Bronchial epithelial cell (primary cell): ENCODE data around the gene PLD5. TPM values are rescaled to one million over a fixed set of nuclear protein-coding genes. Genes with fewer than 3 reads are reported as not detected.

Source experiments
- DNase-seq: peaks from one replicate; pipeline ENCODE4 v3.0.0-alpha.2; 2010; ENCODE audit warnings: low read depth
- FAIRE-seq: peaks from 2 replicates; lab custom pipeline; 2011; peaks lifted over from hg19 to GRCh38; lab: Jason Lieb, UNC
- H3K27me3 ChIP-seq: 2 replicates; pipeline ENCODE4 v1.5.1; 2011; ENCODE audit warnings: low read length; ENCODE audit not compliant: control insufficient read depth, insufficient read depth
- H3K36me3 ChIP-seq: 2 replicates; pipeline ENCODE4 v1.5.1; 2011; ENCODE audit warnings: low read length; ENCODE audit not compliant: control insufficient read depth, insufficient read depth
- H3K4me3 ChIP-seq: 2 replicates; pipeline ENCODE4 v1.5.1; 2011; ENCODE audit warnings: mild to moderate bottlenecking, low read depth, low read length, control low read depth
- total RNA-seq: library from RNA; depleted of rRNA; stranded (reverse); fragments of >200 nt; gene quantifications from 2 replicates; pipeline ENCODE4 v1.2.1, GENCODE V29; 2014
- TF ChIP-seq, protein P1 (sequence below): IDR thresholded peaks from 2 replicates; pipeline ENCODE4 v1.5.1; 2011; ENCODE audit warnings: mild to moderate bottlenecking, moderate library complexity, low read length, control low read depth, inconsistent platforms; ENCODE audit not compliant: insufficient read depth, severe bottlenecking

The PLD5 gene
- total RNA-seq, 1 donor from 2014 or later: under 0.01 TPM

DNA sequence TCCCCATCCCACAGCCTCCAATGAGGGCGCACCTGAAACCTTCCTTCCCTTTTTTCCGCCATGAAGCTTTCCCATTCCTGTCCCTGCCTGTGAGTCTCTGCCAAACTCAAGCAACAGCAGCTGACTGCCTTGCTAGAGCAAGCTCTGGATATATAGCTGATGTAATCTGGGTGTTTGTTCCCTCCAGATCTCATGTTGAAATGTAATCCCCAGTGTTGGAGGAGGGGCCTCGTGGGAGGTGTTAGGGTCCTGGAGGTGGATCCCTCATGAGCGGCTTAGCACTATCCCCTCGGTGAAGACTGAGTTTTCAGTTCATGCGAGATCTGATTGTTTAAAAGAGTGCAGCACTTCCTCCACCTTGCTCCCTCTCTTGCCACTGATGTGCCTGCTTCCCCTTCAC is 321.2 kb downstream of the PLD5 start:
- FAIRE-seq: no peak
- DNase-seq: no peak
- H3K27me3 ChIP-seq: no peaks in the 10 kb centered on the region
- no peak overlapping the region for H3K4me3 ChIP-seq
- TF ChIP-seq, protein P1, sequence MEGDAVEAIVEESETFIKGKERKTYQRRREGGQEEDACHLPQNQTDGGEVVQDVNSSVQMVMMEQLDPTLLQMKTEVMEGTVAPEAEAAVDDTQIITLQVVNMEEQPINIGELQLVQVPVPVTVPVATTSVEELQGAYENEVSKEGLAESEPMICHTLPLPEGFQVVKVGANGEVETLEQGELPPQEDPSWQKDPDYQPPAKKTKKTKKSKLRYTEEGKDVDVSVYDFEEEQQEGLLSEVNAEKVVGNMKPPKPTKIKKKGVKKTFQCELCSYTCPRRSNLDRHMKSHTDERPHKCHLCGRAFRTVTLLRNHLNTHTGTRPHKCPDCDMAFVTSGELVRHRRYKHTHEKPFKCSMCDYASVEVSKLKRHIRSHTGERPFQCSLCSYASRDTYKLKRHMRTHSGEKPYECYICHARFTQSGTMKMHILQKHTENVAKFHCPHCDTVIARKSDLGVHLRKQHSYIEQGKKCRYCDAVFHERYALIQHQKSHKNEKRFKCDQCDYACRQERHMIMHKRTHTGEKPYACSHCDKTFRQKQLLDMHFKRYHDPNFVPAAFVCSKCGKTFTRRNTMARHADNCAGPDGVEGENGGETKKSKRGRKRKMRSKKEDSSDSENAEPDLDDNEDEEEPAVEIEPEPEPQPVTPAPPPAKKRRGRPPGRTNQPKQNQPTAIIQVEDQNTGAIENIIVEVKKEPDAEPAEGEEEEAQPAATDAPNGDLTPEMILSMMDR: no peak
- no peaks in the 10 kb centered on the region for H3K36me3 ChIP-seq

DNA sequence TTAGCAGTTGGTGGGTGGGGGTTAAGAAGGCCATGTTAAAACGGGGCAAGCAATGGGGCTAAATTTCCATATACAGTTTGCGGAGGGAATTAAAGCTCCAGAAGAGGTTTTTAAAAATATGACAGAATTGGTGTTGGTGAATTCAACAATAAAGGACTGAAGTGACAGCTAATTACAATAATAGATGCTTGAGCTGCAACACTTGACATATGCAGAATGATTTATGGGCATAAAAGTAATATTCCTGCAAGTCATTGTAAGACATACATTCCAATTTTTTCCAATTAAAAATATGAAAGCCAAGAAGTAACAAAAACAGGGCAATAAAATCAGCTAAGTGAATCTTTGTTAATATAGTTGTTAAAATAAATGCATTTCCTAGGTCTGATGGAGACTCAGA is 323.4 kb downstream of the PLD5 start:
- DNase-seq (no peak), FAIRE-seq (no peak)
- H3K36me3 ChIP-seq: no peaks in the 10 kb centered on the region
- TF ChIP-seq, protein P1: no peak
- H3K27me3 ChIP-seq: no peaks in the 10 kb centered on the region
- H3K4me3 ChIP-seq: no peak overlapping the region

DNA sequence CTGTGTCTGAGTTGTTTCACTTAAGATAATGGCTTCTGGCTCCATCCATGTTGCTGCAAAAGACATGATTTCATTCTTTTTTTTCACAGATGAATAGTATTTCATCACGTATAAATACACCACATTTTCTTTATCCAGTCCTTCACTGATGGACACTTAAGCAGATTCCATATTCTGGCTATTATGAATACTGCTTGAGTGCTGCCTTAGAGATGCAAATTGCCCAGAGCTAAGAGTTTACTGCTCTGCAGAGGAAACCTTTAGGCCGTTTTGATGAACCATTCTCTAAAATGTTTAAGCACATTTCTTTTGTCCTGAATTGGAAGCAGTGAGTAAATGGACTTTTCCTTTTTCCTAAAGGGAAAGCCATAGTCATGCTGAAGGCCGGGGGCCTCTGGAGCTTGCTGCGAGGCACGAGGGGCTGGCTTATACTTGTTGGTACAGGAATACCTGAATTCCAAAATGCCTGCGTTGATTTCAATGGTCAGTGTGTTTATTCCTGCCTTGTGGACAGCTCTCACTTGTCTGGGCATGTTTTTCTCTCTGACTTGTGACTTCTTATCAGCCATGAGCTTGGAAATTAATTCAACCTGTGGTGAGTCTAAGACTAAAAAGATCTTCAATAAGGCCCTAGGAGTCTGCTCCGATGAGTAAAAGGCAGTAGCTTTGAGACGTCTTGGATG is 324.6 kb downstream of the PLD5 start:
- peak; percentile 98 for DNase-seq

DNA sequence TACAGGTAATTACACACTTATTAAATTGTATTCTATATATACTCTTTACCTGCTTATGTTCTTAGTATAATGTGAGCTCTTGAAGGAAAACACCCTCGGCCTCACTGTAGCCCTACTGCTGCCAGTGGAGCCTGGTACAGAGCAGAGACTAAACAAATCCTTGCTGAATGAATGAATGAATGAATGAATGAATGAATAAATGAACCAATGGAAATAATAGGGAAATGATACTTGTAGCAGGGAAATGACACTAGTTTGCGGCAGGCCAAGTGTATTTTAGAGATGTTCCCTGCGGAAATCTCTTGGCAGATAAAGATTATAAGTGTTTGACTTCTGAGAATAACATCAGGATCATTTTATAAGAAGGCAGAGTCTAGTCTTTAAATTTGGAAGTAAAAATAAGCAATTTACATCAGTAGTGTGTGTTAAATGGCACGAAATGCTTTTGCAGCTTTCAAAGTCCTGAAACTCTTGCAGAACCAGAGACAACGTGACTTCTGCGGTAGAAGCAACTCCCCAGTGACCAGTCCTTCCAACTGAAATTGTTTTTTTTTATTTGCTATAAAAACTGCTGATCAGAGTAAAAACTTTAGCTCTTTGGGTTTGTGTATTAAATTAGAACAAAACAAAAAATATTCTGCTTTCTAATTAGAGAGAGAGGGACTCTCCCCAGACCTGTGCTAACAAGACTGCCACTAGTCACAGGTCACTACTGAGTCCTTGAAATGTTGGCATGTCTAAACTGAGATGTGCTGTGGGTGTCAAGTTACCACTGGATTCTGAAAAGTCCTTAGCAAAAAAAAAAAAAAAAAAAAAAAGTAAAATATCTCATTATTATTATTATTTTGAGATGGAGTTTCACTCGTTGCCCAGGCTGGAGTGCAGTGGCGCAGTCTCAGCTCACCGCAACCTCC is 326.3 kb downstream of the PLD5 start:
- TF ChIP-seq, protein P1: no peak
- peak; percentile 83 for DNase-seq
- no peaks in the 10 kb centered on the region for H3K27me3 ChIP-seq
- no peak for FAIRE-seq
- H3K4me3 ChIP-seq: no peak overlapping the region
- H3K36me3 ChIP-seq: no peaks in the 10 kb centered on the region

More for the DNA sequence above, 324.6 kb downstream of the PLD5 start:
- Histone ChIP-seq H3K36me3 (no peaks in the 10 kb centered on the region), H3K4me3 (no peak overlapping the region), H3K27me3 (no peaks in the 10 kb centered on the region)
- TF ChIP-seq, protein P1: no peak
- FAIRE-seq: no peak

DNA sequence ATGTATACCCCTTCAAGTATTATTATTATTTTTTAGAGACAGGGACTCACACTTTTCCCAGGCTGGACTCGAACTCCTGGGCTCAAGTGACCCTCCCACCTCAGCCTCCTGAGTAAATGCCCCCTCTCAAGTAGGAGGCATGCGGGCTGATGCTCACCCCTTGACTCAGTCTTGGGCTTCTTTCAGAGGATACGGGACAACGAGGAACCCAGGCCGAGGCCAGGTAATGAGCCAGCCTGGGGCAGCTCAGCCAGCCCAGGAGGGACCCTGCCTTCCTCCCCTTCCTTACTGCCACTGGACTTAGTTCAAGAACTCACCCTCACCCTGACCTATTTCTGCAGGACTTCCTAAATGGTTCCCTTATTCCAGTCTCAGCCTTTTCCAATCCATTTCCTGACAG is 327.6 kb downstream of the PLD5 start:
- H3K4me3 ChIP-seq: no peak overlapping the region
- H3K36me3 ChIP-seq: no peaks in the 10 kb centered on the region
- FAIRE-seq: no peak
- no peak for DNase-seq
- TF ChIP-seq, protein P1: no peak
- H3K27me3 ChIP-seq: no peaks in the 10 kb centered on the region
